CD4-positive, alpha-beta memory T cell (primary cell): ENCODE results near the gene ACBD4. TPM values are rescaled to one million over a fixed set of nuclear protein-coding genes. Genes with fewer than 3 reads are reported as not detected.

Experiments
- CTCF ChIA-PET: fragments of 350-600 bp; sonication (Branson Sonifier 250); formaldehyde crosslinking; loops from one replicate; lab custom pipeline; 2021; ENCODE audit warnings: inconsistent platforms; ENCODE audit not compliant: partially characterized antibody; lab: Charles Lee
- POLR2A ChIA-PET: fragments of 350-600 bp; sonication (Branson Sonifier 250); formaldehyde crosslinking; loops from one replicate; lab custom pipeline; 2021; ENCODE audit not compliant: partially characterized antibody; lab: Charles Lee
- DNase-seq, 5 donors: peaks; one replicate each; pipeline versions ENCODE4 v3.0.0 to v3.0.0-alpha.2; 2020 to 2022; ENCODE audit warnings: mixed read lengths in 1 of 5
- H3K27ac ChIP-seq: one replicate; pipeline ENCODE4 v1.7.0; 2013; ENCODE audit warnings: low read depth, low read length
- H3K27me3 ChIP-seq: 2 replicates; pipeline ENCODE4 v1.7.0; 2013; ENCODE audit warnings: mild to moderate bottlenecking, low read length, moderate library complexity; ENCODE audit not compliant: insufficient read depth
- H3K36me3 ChIP-seq: 2 replicates; pipeline ENCODE4 v1.7.0; 2013; ENCODE audit warnings: mild to moderate bottlenecking, low read length, moderate library complexity; ENCODE audit not compliant: insufficient read depth
- H3K4me1 ChIP-seq: 2 replicates; pipeline ENCODE4 v1.7.0; 2013; ENCODE audit warnings: mild to moderate bottlenecking, low read length, moderate library complexity; ENCODE audit not compliant: insufficient read depth
- H3K4me3 ChIP-seq, 2 donors: one replicate each; pipeline ENCODE4 v1.7.0; 2013; ENCODE audit warnings: low read length in 2 of 2, mild to moderate bottlenecking in 1 of 2
- H3K9me3 ChIP-seq, 2 donors: one replicate each; pipeline ENCODE4 v1.7.0; 2013; ENCODE audit warnings: low read length in 2 of 2, control low read depth in 1 of 2; ENCODE audit not compliant: control insufficient read depth in 1 of 2
- H3K27ac Mint-ChIP-seq, 7 donors: one replicate each; pipeline ENCODE4 v1.8.0; 2020 to 2021; ENCODE audit warnings: mixed read lengths in 7 of 7, mild to moderate bottlenecking in 6 of 7, inconsistent platforms in 3 of 7, moderate library complexity in 3 of 7
- H3K27me3 Mint-ChIP-seq, 2 donors: one replicate each; pipeline ENCODE4 v1.8.0; 2020 to 2021; ENCODE audit warnings: mixed read lengths in 2 of 2
- H3K36me3 Mint-ChIP-seq, 2 donors: one replicate each; pipeline ENCODE4 v1.8.0; 2020 to 2021; ENCODE audit warnings: mixed read lengths in 2 of 2, inconsistent platforms in 1 of 2, mild to moderate bottlenecking in 1 of 2
- H3K4me1 Mint-ChIP-seq, 4 donors: one replicate each; pipeline ENCODE4 v1.8.0; 2020 to 2021; ENCODE audit warnings: mixed read lengths in 4 of 4, mild to moderate bottlenecking in 1 of 4
- H3K4me3 Mint-ChIP-seq, 8 donors: one replicate each; pipeline ENCODE4 v1.8.0; 2020 to 2021; ENCODE audit warnings: mixed read lengths in 8 of 8, mild to moderate bottlenecking in 7 of 8, moderate library complexity in 6 of 8, inconsistent platforms in 3 of 8
- H3K9me3 Mint-ChIP-seq, 8 donors: one replicate each; pipeline ENCODE4 v1.8.0; 2020 to 2021; ENCODE audit warnings: mixed read lengths in 8 of 8, mild to moderate bottlenecking in 5 of 8, inconsistent platforms in 3 of 8, moderate library complexity in 1 of 8
- intact Hi-C: fragments of 100-400 bp; cut with micrococcal nuclease; formaldehyde crosslinking; loops from one replicate; pipeline ENCODE4 v1.15.1; 2023
- polyA plus RNA-seq, 2 donors: library from polyadenylated mRNA; unstranded; fragments of 300-500 nt; fragmentation: Illumina TruSeq; gene quantifications; one replicate each; pipeline ENCODE4 v1.2.3, GENCODE V29; 2021
- total RNA-seq, 2 experiments: library from RNA; stranded (reverse); gene quantifications; one replicate each; pipeline ENCODE4 v1.2.3, GENCODE V29; 2021

The ACBD4 gene
- total and polyA plus RNA-seq, 4 experiments from 2014 or later: 10.3 to 48.1 (median 26.2) TPM

DNA sequence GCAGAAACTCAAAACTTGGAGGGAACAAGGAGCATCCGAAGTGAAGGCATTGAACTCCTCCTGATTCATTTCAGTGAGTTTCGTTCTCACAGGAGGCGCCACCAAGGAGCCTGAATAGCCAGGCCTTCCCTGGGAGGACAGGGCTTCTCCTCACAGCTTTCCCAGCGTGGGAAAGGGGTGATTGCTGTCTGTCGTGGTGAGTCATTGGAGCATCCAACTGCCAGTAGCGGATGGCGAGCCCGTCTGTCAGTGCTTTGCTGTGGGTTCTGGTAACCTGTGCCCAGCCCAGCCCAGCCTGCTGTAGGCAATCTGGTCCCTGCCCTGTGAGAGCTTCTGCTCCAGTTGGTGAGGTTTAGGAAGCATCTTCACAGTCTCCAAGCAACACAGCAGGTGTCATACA is 31.5 kb upstream of the ACBD4 start:
- Histone ChIP-seq H3K4me3 (no peak overlapping the region), H3K36me3 (peaks cover 69% of the 10 kb centered on the region), H3K9me3 (no peaks in the 10 kb centered on the region), H3K27ac (no peak overlapping the region), H3K4me1 (no peaks in the 10 kb centered on the region), H3K27me3 (no peaks in the 10 kb centered on the region)
- no peaks in the 10 kb centered on the region for H3K9me3 Mint-ChIP-seq
- ChIA-PET CTCF (interaction anchor here (1.1 to 1.5 kb wide), 2 partner anchors 31 to 325 kb away, joined by 3 to 4 read pairs; partner anchors contain the start of gene ACBD4), POLR2A (no interaction called here)
- intact Hi-C loops: no loop called here
- H3K27ac Mint-ChIP-seq: no peak overlapping the region
- no peaks in the 10 kb centered on the region for H3K4me1 Mint-ChIP-seq
- no peaks in the 10 kb centered on the region for H3K27me3 Mint-ChIP-seq
- H3K36me3 Mint-ChIP-seq: peaks cover 42 to 73% of the 10 kb centered on the region in 2 donors
- H3K4me3 Mint-ChIP-seq: no peak overlapping the region
- no peak for DNase-seq

DNA sequence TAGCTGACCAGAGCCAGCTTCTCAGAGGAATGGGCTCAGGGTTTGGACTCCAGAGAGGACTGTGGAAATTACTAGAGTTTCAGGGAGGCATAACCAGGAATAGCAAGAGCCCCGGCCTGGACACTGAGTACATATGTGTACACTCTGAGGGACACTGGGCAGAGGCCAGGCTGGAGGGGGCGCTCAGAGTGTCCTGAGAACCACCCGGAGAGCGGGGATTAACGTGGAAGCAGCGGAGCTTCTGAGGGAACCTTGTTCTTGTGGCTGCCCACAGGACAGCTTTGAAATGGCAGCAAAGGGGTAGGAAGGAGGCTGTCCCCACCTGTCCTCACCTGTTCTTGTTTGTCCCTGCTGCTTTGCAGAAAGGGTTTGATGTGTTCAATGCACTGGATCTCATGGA is 31.0 kb upstream of the ACBD4 start:
- ChIA-PET POLR2A (no interaction called here), CTCF (interaction anchor here (1.1 kb wide), 1 partner anchor 325 kb away, joined by 3 read pairs; no protein-coding TSS in a partner anchor)
- intact Hi-C loops: no loop called here
- Histone ChIP-seq H3K36me3 (peaks cover 64% of the 10 kb centered on the region), H3K4me3 (no peak overlapping the region), H3K9me3 (no peaks in the 10 kb centered on the region), H3K4me1 (no peaks in the 10 kb centered on the region), H3K27ac (no peak overlapping the region), H3K27me3 (no peaks in the 10 kb centered on the region)
- Mint-ChIP-seq H3K36me3 (peaks cover 38 to 70% of the 10 kb centered on the region in 2 donors), H3K27ac (peak overlapping the region in 1 of 7 donors; percentile 62), H3K27me3 (no peaks in the 10 kb centered on the region), H3K4me1 (no peaks in the 10 kb centered on the region), H3K4me3 (no peak overlapping the region), H3K9me3 (no peaks in the 10 kb centered on the region)
- DNase-seq: no peak

DNA sequence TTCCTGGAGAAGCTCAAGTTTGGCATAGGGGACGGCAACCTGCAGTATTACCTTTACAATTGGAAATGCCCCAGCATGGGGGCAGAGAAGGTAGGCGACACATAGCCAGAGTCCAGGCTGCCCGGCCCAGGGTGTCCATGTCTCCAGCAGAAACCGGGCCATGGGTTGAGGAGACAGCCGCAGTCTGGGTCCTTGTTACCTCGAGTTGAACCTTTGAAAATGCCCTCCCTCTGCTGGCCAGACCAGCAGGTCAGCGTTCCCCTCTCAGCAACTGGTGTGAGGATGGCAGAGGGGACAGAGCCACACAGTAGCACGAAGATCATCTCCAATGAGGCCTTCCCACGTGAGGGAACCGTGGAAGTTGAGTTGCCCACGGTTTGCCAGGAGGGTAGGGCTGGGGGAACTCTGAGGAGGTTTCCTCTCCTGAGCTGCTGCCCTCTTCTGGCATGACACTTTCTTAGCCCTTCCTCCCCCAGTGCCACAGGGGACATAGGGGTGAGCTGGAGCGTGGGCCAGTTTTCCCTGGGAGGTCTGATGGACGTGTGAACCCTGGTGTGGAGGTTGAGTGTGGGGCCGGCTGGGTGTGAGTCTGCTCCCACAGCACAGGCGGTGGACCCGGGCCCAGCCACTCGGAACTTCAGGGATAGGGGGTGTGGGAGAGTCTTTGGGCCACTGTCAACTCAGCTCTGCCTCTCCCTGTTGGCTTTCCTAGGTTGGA is 30.4 kb upstream of the ACBD4 start:
- Mint-ChIP-seq H3K27ac (no peak overlapping the region), H3K27me3 (no peaks in the 10 kb centered on the region), H3K9me3 (no peaks in the 10 kb centered on the region), H3K36me3 (peaks cover 38 to 68% of the 10 kb centered on the region in 2 donors), H3K4me3 (no peak overlapping the region), H3K4me1 (no peaks in the 10 kb centered on the region)
- no peak for DNase-seq
- CTCF ChIA-PET: interaction anchor here (1.1 kb wide), 1 partner anchor 326 kb away, joined by 3 read pairs; no protein-coding TSS in a partner anchor
- no peak overlapping the region for H3K27ac ChIP-seq
- POLR2A ChIA-PET: no interaction called here
- no peaks in the 10 kb centered on the region for H3K4me1 ChIP-seq
- H3K27me3 ChIP-seq: no peaks in the 10 kb centered on the region
- H3K4me3 ChIP-seq: no peak overlapping the region
- no peaks in the 10 kb centered on the region for H3K9me3 ChIP-seq
- H3K36me3 ChIP-seq: peaks cover 59% of the 10 kb centered on the region
- intact Hi-C loops: no loop called here

DNA sequence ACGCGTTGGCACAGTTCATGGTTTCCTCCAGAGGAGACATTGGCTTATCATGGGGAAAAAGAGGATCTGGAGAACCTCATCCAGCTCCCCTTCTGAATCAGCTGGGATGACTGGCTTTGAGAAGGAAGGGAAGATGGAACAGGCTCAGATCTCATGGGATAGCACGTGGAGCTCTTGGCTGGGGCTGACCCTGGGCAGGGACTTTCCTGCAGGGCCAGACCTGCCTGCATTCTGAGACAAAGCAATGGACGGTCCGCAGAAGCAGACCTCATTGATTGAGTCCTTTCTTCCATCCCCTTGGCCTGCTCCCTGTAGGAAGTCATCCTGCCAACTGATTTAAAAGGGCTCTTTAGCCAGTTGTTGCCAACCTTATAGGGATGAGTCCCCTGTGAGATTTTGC is 29.4 kb upstream of the ACBD4 start:
- H3K9me3 Mint-ChIP-seq: no peaks in the 10 kb centered on the region
- H3K36me3 Mint-ChIP-seq: peaks cover 38 to 68% of the 10 kb centered on the region in 2 donors
- no peak for DNase-seq
- ChIA-PET CTCF (no interaction called here), POLR2A (no interaction called here)
- H3K36me3 ChIP-seq: peaks cover 59% of the 10 kb centered on the region
- H3K27ac Mint-ChIP-seq: no peak overlapping the region
- H3K9me3 ChIP-seq: no peaks in the 10 kb centered on the region
- intact Hi-C loops: no loop called here
- no peak overlapping the region for H3K4me3 ChIP-seq
- no peaks in the 10 kb centered on the region for H3K27me3 Mint-ChIP-seq
- no peaks in the 10 kb centered on the region for H3K4me1 Mint-ChIP-seq
- no peak overlapping the region for H3K4me3 Mint-ChIP-seq
- no peaks in the 10 kb centered on the region for H3K4me1 ChIP-seq
- H3K27me3 ChIP-seq: no peaks in the 10 kb centered on the region
- no peak overlapping the region for H3K27ac ChIP-seq

DNA sequence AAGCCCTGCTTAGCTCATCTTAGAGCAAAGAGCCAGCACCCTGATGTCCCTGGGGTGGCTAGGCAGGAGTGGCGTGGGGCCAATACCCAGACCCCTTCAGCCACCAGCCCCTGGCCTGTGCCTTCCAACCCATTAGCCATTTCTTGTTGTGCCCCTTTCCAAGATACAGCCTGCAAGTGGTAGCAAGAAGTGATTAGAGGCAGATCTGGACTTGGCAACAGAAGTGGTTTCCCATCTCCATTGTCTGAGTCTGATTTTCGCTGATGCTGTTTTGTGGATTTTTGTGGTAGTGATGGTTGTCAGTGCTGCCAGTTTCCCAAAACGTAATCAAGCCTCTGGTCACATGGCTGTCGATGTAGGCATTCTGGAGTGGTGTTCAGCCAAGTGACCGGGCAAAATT is 28.9 kb upstream of the ACBD4 start:
- H3K4me3 ChIP-seq: no peak overlapping the region
- CTCF ChIA-PET: no interaction called here
- no peaks in the 10 kb centered on the region for H3K27me3 Mint-ChIP-seq
- intact Hi-C loops: no loop called here
- POLR2A ChIA-PET: no interaction called here
- no peaks in the 10 kb centered on the region for H3K27me3 ChIP-seq
- peaks cover 58% of the 10 kb centered on the region for H3K36me3 ChIP-seq
- H3K4me3 Mint-ChIP-seq: no peak overlapping the region
- DNase-seq: no peak
- H3K36me3 Mint-ChIP-seq: peaks cover 37 to 68% of the 10 kb centered on the region in 2 donors
- no peaks in the 10 kb centered on the region for H3K9me3 ChIP-seq
- H3K27ac ChIP-seq: no peak overlapping the region
- no peaks in the 10 kb centered on the region for H3K4me1 Mint-ChIP-seq
- no peaks in the 10 kb centered on the region for H3K4me1 ChIP-seq
- no peaks in the 10 kb centered on the region for H3K9me3 Mint-ChIP-seq
- no peak overlapping the region for H3K27ac Mint-ChIP-seq

DNA sequence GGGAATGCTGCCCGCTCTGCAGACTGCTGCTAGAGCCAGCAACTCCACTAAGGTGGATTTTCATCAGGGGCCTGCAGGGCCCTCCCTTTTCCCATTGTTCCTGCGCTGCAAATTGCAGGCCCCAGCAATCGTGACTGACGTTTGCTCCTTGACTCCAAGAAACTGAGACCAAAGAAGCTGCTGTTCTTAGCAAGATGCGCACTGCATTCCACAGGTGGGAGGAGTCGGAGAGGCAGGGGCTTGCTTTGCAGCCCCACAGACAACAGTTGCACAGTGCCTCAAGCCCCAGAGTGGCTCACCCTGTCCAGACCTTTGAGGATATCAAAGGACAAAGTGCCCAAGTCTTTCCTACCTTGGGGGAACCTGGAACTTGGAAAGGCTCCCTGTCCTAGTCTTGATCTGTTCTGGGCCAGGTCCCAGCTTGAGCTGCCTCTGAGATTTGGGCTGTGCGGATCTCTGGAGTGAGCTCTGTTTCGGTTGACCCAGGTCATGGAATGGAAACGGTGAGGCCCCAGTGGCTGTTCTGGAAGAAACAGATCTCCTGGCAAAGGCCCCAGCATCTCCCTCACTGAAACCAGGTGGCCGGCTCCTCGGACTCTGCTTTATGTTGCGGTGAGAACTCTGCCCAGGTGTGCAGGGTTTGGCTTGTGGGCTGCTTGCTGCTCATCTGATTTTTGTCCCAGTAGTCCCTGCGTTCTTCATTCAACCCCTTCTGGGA is 28.0 kb upstream of the ACBD4 start:
- intact Hi-C loops: no loop called here
- Mint-ChIP-seq H3K4me1 (no peaks in the 10 kb centered on the region), H3K9me3 (no peaks in the 10 kb centered on the region), H3K27ac (no peak overlapping the region), H3K4me3 (no peak overlapping the region), H3K36me3 (peaks cover 29 to 59% of the 10 kb centered on the region in 2 donors), H3K27me3 (no peaks in the 10 kb centered on the region)
- Histone ChIP-seq H3K27me3 (no peaks in the 10 kb centered on the region), H3K36me3 (peaks cover 49% of the 10 kb centered on the region), H3K9me3 (no peaks in the 10 kb centered on the region), H3K4me3 (no peak overlapping the region), H3K4me1 (no peaks in the 10 kb centered on the region), H3K27ac (no peak overlapping the region)
- CTCF ChIA-PET: no interaction called here
- no peak for DNase-seq
- POLR2A ChIA-PET: no interaction called here

DNA sequence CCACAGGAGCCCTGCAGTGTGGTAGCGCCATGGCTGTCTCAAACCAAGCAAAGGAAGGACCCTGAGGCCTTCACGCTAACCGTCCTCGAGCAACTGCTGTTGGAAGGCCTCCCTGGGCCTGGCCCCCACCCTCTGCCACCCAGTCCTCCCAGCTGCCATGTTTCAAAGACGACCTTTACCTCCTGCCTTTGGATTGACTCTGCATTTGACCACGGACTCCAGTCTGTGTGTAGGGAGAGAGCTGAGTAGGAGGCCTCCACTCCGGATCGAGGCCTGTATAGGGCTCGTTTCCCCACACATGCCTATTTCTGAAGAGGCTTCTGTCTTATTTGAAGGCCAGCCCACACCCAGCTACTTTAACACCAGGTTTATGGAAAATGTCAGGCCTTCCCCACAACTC is 27.4 kb upstream of the ACBD4 start:
- peak overlapping the region in 1 of 7 donors; percentile 23 for H3K27ac Mint-ChIP-seq
- ChIA-PET POLR2A (no interaction called here), CTCF (no interaction called here)
- no peaks in the 10 kb centered on the region for H3K4me1 ChIP-seq
- peaks cover 24 to 54% of the 10 kb centered on the region in 2 donors for H3K36me3 Mint-ChIP-seq
- H3K9me3 Mint-ChIP-seq: no peaks in the 10 kb centered on the region
- no peak for DNase-seq
- H3K36me3 ChIP-seq: peaks cover 43% of the 10 kb centered on the region
- no peaks in the 10 kb centered on the region for H3K27me3 ChIP-seq
- no peaks in the 10 kb centered on the region for H3K27me3 Mint-ChIP-seq
- no peak overlapping the region for H3K4me3 Mint-ChIP-seq
- H3K4me1 Mint-ChIP-seq: no peaks in the 10 kb centered on the region
- no peak overlapping the region for H3K4me3 ChIP-seq
- no peak overlapping the region for H3K27ac ChIP-seq
- intact Hi-C loops: no loop called here
- no peaks in the 10 kb centered on the region for H3K9me3 ChIP-seq
